SU-DHL-6 (cell line): ENCODE data around the gene THSD7B.

ENCODE experiments used
- H2AFZ ChIP-seq: fragments of 200-600 bp; sonication (generic); 2 replicates; pipeline ENCODE4 v1.6.1; 2014; ENCODE audit warnings: low read depth, mild to moderate bottlenecking, moderate library complexity, mixed read lengths, antibody characterized with exemption, low read length; ENCODE audit not compliant: severe bottlenecking
- H3F3A ChIP-seq: fragments of 200-600 bp; shearing (Covaris generic); 2 replicates; pipeline ENCODE4 v1.6.0; 2016; ENCODE audit warnings: antibody characterized with exemption, mild to moderate bottlenecking; ENCODE audit not compliant: insufficient read depth
- H3K27ac ChIP-seq: fragments of 200-600 bp; sonication (generic); 2 replicates; pipeline ENCODE4 v1.5.1; 2016; ENCODE audit warnings: low read depth, mild to moderate bottlenecking, low read length, moderate library complexity, mixed read lengths
- H3K27me3 ChIP-seq: fragments of 200-600 bp; sonication (generic), shearing (Covaris generic); 2 replicates; pipeline ENCODE4 v1.6.0; 2014; ENCODE audit warnings: mild to moderate bottlenecking, low read length
- H3K36me3 ChIP-seq: fragments of 200-600 bp; sonication (generic); 2 replicates; pipeline ENCODE4 v1.6.1; 2014; ENCODE audit warnings: mild to moderate bottlenecking, low read length, mixed read lengths
- H3K4me2 ChIP-seq: fragments of 300-600, 200-600 bp; shearing (Covaris generic), sonication (generic); 2 replicates; pipeline ENCODE4 v1.6.0; 2014; ENCODE audit warnings: low read length, low read depth, mild to moderate bottlenecking; ENCODE audit not compliant: poor library complexity, severe bottlenecking
- H3K4me3 ChIP-seq: fragments of 200-600 bp; sonication (generic); 2 replicates; pipeline ENCODE4 v1.5.1; 2014; ENCODE audit warnings: antibody characterized with exemption, low read length, mild to moderate bottlenecking, mixed read lengths; ENCODE audit not compliant: insufficient read depth, poor library complexity, severe bottlenecking
- H3K79me2 ChIP-seq: fragments of 200-600 bp; sonication (generic); 2 replicates; pipeline ENCODE4 v1.6.1; 2014; ENCODE audit warnings: mild to moderate bottlenecking, low read length, moderate library complexity; ENCODE audit not compliant: insufficient read depth
- H3K9ac ChIP-seq: fragments of 200-600 bp; sonication (generic); 2 replicates; pipeline ENCODE4 v1.7.0; 2014; ENCODE audit warnings: mild to moderate bottlenecking, low read length
- H3K9me2 ChIP-seq: fragments of 200-600 bp; sonication (generic); replicated peaks from 2 replicates; pipeline ENCODE4 v1.6.1; 2014; ENCODE audit warnings: low read length; ENCODE audit not compliant: insufficient read depth
- H3K9me3 ChIP-seq: fragments of 200-600 bp; sonication (generic); 2 replicates; pipeline ENCODE4 v1.6.1; 2014; ENCODE audit warnings: low read length, mixed read lengths; ENCODE audit not compliant: insufficient read depth
- H4K20me1 ChIP-seq: fragments of 200-600 bp; sonication (generic); 2 replicates; pipeline ENCODE4 v1.6.1; 2014; ENCODE audit warnings: low read depth, mild to moderate bottlenecking, antibody characterized with exemption, low read length, moderate library complexity, mixed read lengths
- EZH2phosphoT487 ChIP-seq: fragments of 200-600 bp; sonication (generic), shearing (Covaris generic); conservative IDR thresholded peaks from 2 replicates; pipeline ENCODE4 v1.6.1; 2018; ENCODE audit warnings: mild to moderate bottlenecking, antibody characterized with exemption, low read length, moderate library complexity, mixed read lengths
- TF ChIP-seq, protein P1 (sequence below): fragments of 200-600 bp; sonication (generic); IDR thresholded peaks from one replicate; pipeline ENCODE4 v1.5.1; 2017; ENCODE audit warnings: antibody characterized with exemption, mild to moderate bottlenecking, low read length, moderate library complexity; ENCODE audit not compliant: insufficient read depth, poor library complexity, severe bottlenecking

THSD7B gene

DNA sequence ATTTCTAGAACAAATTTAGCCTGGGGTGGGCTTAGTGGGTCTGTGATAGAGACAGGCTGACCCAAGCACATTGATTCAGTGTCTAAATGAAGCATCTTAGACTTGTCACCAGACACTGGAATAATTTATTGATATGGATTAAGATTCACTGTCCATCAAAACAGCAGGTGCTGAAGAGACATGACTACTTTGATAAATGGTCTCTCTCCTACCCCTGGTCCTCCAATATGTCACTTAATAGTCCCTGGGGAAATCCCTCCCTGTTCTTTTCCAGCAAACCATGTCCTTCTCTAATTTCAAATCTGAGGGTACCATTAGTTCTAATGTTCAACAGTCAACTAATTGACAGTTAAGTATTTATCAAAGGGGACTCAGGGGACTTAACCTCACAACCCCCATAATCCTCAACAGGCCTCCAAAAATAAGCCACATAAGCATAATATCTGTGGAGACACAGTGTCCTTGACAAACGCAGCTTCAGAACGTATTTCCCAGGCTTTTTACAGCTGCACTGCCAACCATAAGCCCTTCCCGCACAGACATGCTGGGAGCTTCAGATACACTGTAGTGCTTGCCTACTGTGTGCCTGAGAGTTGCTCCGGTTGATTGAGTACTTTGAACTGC is 391.0 kb downstream of the THSD7B start:
- no peak overlapping the region for H3K9ac ChIP-seq
- H3K36me3 ChIP-seq = no peaks in the 10 kb centered on the region
- TF ChIP-seq, protein P1, sequence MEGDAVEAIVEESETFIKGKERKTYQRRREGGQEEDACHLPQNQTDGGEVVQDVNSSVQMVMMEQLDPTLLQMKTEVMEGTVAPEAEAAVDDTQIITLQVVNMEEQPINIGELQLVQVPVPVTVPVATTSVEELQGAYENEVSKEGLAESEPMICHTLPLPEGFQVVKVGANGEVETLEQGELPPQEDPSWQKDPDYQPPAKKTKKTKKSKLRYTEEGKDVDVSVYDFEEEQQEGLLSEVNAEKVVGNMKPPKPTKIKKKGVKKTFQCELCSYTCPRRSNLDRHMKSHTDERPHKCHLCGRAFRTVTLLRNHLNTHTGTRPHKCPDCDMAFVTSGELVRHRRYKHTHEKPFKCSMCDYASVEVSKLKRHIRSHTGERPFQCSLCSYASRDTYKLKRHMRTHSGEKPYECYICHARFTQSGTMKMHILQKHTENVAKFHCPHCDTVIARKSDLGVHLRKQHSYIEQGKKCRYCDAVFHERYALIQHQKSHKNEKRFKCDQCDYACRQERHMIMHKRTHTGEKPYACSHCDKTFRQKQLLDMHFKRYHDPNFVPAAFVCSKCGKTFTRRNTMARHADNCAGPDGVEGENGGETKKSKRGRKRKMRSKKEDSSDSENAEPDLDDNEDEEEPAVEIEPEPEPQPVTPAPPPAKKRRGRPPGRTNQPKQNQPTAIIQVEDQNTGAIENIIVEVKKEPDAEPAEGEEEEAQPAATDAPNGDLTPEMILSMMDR = no peak
- TF ChIP-seq EZH2phosphoT487 = no peak
- no peaks in the 10 kb centered on the region for H3K9me2 ChIP-seq
- H3K4me2 ChIP-seq = no peak overlapping the region
- H3K4me3 ChIP-seq = no peak overlapping the region
- H3K27me3 ChIP-seq = no peaks in the 10 kb centered on the region
- H2AFZ ChIP-seq = no peak overlapping the region
- H3K9me3 ChIP-seq = no peaks in the 10 kb centered on the region
- H4K20me1 ChIP-seq = no peaks in the 10 kb centered on the region
- no peak overlapping the region for H3K27ac ChIP-seq
- no peaks in the 10 kb centered on the region for H3F3A ChIP-seq
- H3K79me2 ChIP-seq = no peaks in the 10 kb centered on the region

DNA sequence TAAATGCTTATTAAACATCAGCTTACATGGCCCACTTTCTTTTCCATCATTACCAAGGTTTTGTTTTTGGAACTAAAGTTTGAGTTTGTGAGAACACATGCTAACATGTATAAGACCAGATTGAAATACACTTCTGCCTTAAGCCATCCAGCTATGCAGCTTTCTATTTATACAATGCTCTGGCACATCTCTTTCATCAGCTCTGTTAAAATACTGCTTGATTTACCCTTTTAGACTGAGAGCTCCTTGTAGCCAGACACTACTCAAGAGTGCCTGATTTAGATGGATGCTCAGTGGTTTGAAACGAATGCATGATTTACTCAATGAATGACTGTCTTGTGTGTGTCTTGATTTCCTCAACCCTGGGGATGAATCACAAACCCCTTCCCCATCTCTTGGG is 392.5 kb downstream of the THSD7B start:
- H3K4me3 ChIP-seq = no peak overlapping the region
- TF ChIP-seq EZH2phosphoT487 = no peak
- TF ChIP-seq, protein P1 = no peak
- no peak overlapping the region for H3K4me2 ChIP-seq
- H3K27ac ChIP-seq = no peak overlapping the region
- H3F3A ChIP-seq = no peaks in the 10 kb centered on the region
- no peaks in the 10 kb centered on the region for H3K9me3 ChIP-seq
- no peaks in the 10 kb centered on the region for H4K20me1 ChIP-seq
- no peak overlapping the region for H3K9ac ChIP-seq
- no peaks in the 10 kb centered on the region for H3K27me3 ChIP-seq
- no peaks in the 10 kb centered on the region for H3K36me3 ChIP-seq
- no peak overlapping the region for H2AFZ ChIP-seq
- H3K79me2 ChIP-seq = no peaks in the 10 kb centered on the region
- no peaks in the 10 kb centered on the region for H3K9me2 ChIP-seq

GRCh38 chr2:137161250-137161649 is 395.9 kb downstream of the THSD7B start:
- Histone ChIP-seq H3K27me3 (no peaks in the 10 kb centered on the region), H3K79me2 (no peaks in the 10 kb centered on the region), H3K9me2 (no peaks in the 10 kb centered on the region), H3K9ac (no peak overlapping the region), H3K36me3 (no peaks in the 10 kb centered on the region), H2AFZ (no peak overlapping the region), H3K27ac (no peak overlapping the region), H3F3A (no peaks in the 10 kb centered on the region), H3K4me3 (no peak overlapping the region), H3K4me2 (no peak overlapping the region), H3K9me3 (no peaks in the 10 kb centered on the region), H4K20me1 (no peaks in the 10 kb centered on the region)
- TF ChIP-seq EZH2phosphoT487 = no peak
- TF ChIP-seq, protein P1 = no peak
